GM12878 (cell line): ENCODE measurements around the gene CDX1. TPM values are rescaled to one million over a fixed set of nuclear protein-coding genes. Genes with fewer than 3 reads are reported as not detected.

Experiments used
- ATAC-seq: fragments of 200-7000 bp; cut with Tn5 transposase; 3 replicates; pipeline ENCODE4 v1.9.1; 2020; ENCODE audit warnings: mild to moderate bottlenecking, moderate library complexity
- BruUV-seq: library from RNA; stranded (reverse); fragments of 400-500 nt; replicated peaks from 2 replicates; lab custom pipeline; 2021; lab: Mats Ljungman, UMichigan
- CTCF ChIA-PET: fragments of 300-600 bp; sonication (Branson Sonifier 250); formaldehyde crosslinking; extraction: SDS; loops from one replicate; lab custom pipeline; 2021; ENCODE audit warnings: inconsistent platforms; lab: Yijun Ruan, JAX
- POLR2A ChIA-PET: fragments of 350-600 bp; formaldehyde crosslinking; extraction: SDS; loops from one replicate; lab custom pipeline; 2021; ENCODE audit warnings: inconsistent platforms; lab: Charles Lee
- RAD21 ChIA-PET: fragments of 300-600 bp; sonication (Branson Sonifier 250); formaldehyde crosslinking; loops from one replicate; lab custom pipeline; 2023; ENCODE audit warnings: antibody characterized with exemption; ENCODE audit not compliant: unreplicated experiment; lab: Charles Lee
- SMC1A ChIA-PET: fragments of 300-600 bp; sonication (Branson Sonifier 250); formaldehyde crosslinking; loops from one replicate; lab custom pipeline; 2023; ENCODE audit not compliant: unreplicated experiment, uncharacterized antibody; lab: Charles Lee
- DNase-seq: peaks from one replicate; pipeline ENCODE4 v3.0.0-alpha.2; 2011; ENCODE audit warnings: low read depth, low spot score
- FAIRE-seq: peaks from 3 replicates; lab custom pipeline; 2011; peaks lifted over from hg19 to GRCh38; lab: Jason Lieb, UNC
- H2AFZ ChIP-seq: 2 replicates; pipeline ENCODE4 v1.6.0; 2011; ENCODE audit warnings: low read depth, low read length, control low read depth; ENCODE audit not compliant: control insufficient read depth
- H3K27ac ChIP-seq: 2 replicates; pipeline ENCODE4 v1.5.1; 2011; ENCODE audit warnings: control low read depth; ENCODE audit not compliant: control insufficient read depth, insufficient read depth
- H3K27me3 ChIP-seq, 2 experiments: replicated peaks in 1 of 2; 2 replicates each; pipeline versions ENCODE4 v1.6.0 to v1.6.1; 2011; ENCODE audit warnings: low read length in 1 of 2; ENCODE audit not compliant: control insufficient read depth in 2 of 2, insufficient read depth in 2 of 2
- H3K36me3 ChIP-seq, 2 experiments: 2 replicates each; pipeline ENCODE4 v1.5.1; 2011; ENCODE audit warnings: low read length in 1 of 2; ENCODE audit not compliant: control insufficient read depth in 2 of 2, insufficient read depth in 2 of 2
- H3K4me1 ChIP-seq: 2 replicates; pipeline ENCODE4 v1.6.1; 2011; ENCODE audit warnings: mild to moderate bottlenecking, low read length, moderate library complexity, mixed read lengths; ENCODE audit not compliant: control insufficient read depth, insufficient read depth
- H3K4me2 ChIP-seq: 2 replicates; pipeline ENCODE4 v1.6.0; 2011; ENCODE audit warnings: control low read depth; ENCODE audit not compliant: control insufficient read depth, insufficient read depth
- H3K4me3 ChIP-seq: fragments of 200-600 bp; sonication (generic); 2 replicates; pipeline ENCODE4 v1.5.1; 2016
- H3K79me2 ChIP-seq: 2 replicates; pipeline ENCODE4 v1.6.0; 2011; ENCODE audit warnings: low read length; ENCODE audit not compliant: control insufficient read depth, insufficient read depth
- H3K9ac ChIP-seq: 2 replicates; pipeline ENCODE4 v1.8.0; 2011; ENCODE audit warnings: low read length, control low read depth, mixed read lengths; ENCODE audit not compliant: control insufficient read depth, insufficient read depth
- H3K9me3 ChIP-seq: replicated peaks from 3 replicates; pipeline ENCODE4 v1.5.1; 2011; ENCODE audit warnings: mild to moderate bottlenecking, low read length; ENCODE audit not compliant: control insufficient read depth, insufficient read depth
- H4K20me1 ChIP-seq: 2 replicates; pipeline ENCODE4 v1.6.0; 2011; ENCODE audit not compliant: control insufficient read depth, insufficient read depth
- CHD4 ChIP-seq: fragments of 200-600 bp; sonication (generic); IDR thresholded peaks from 2 replicates; pipeline ENCODE4 v1.6.1; 2016; ENCODE audit warnings: mild to moderate bottlenecking
- E2F8 ChIP-seq: fragments of 450-650 bp; IDR thresholded peaks from 2 replicates; pipeline ENCODE4 v1.6.1; 2018; ENCODE audit warnings: mild to moderate bottlenecking, low read depth, moderate library complexity; ENCODE audit not compliant: partially characterized antibody
- EGR1 ChIP-seq, 2 experiments: IDR thresholded peaks; 1 replicate in 1 of 2; 2 replicates in 1 of 2; pipeline ENCODE4 v1.6.1; 2011 to 2012; ENCODE audit warnings: low read depth in 2 of 2, low read length in 2 of 2, borderline replicate concordance in 1 of 2, mild to moderate bottlenecking in 1 of 2, moderate library complexity in 1 of 2
- MLLT1 ChIP-seq: fragments of 450-650 bp; IDR thresholded peaks from 2 replicates; pipeline ENCODE4 v1.6.1; 2016; ENCODE audit warnings: mild to moderate bottlenecking
- POU2F2 ChIP-seq: IDR thresholded peaks from 3 replicates; pipeline ENCODE4 v1.6.1; 2011; ENCODE audit warnings: low read depth, mild to moderate bottlenecking, low read length, borderline replicate concordance
- RAD21 ChIP-seq: IDR thresholded peaks from 2 replicates; pipeline ENCODE4 v1.6.1; 2011; ENCODE audit warnings: mild to moderate bottlenecking, low read depth, low read length, moderate library complexity; ENCODE audit not compliant: insufficient read depth
- REST ChIP-seq: IDR thresholded peaks from 2 replicates; pipeline ENCODE4 v1.6.1; 2012; ENCODE audit warnings: mild to moderate bottlenecking, low read depth, low read length
- RUNX3 ChIP-seq: IDR thresholded peaks from 2 replicates; pipeline ENCODE4 v1.6.1; 2012; ENCODE audit warnings: low read length, inconsistent platforms
- STAT3 ChIP-seq: IDR thresholded peaks from 2 replicates; pipeline ENCODE4 v1.6.1; 2011; ENCODE audit warnings: low read depth, low read length, improper control_type of control experiment
- WGBS: methylation state at CpG from one replicate; pipeline ENCODE4 v1.1.6; 2016; ENCODE audit warnings: low lambda C conversion rate; ENCODE audit not compliant: insufficient replicate concordance, insufficient coverage; ENCODE audit errors: missing lambda C conversion rate; 5-methylcytosine and 5-hydroxymethylcytosine counted together
- in situ Hi-C: fragments of 300-500 bp; cut with MboI; formaldehyde crosslinking; loops from 9 replicates; pipeline ENCODE4 v1.14.3; 2018; ENCODE audit warnings: mixed read lengths
- intact Hi-C: fragments of 100-400 bp; cut with micrococcal nuclease; formaldehyde crosslinking; loops from one replicate; pipeline ENCODE4 v1.14.2; 2022; ENCODE audit not compliant: unreplicated experiment
- polyA plus RNA-seq, 11 experiments: library from polyadenylated mRNA; depleted of rRNA in 4 of 11; unstranded in 6 of 11; stranded (reverse) in 5 of 11; fragments of >200 nt; fragmentation: Nextera tagmentation in 4 of 11; fragmentation: Illumina TruSeq in 1 of 11; extraction: Ambion mirVana in 4 of 11; extraction: Trizol in 1 of 11; gene quantifications; 1 replicate in 1 of 11; 2 replicates in 10 of 11; pipeline versions ENCODE4 v1.2.1 to v1.2.3, GENCODE V29; 2011 to 2016; ENCODE audit warnings: inconsistent platforms in 2 of 11, missing spikeins in 2 of 11, low read depth in 1 of 11
- total RNA-seq, 4 experiments: library from RNA; depleted of rRNA in 3 of 4; stranded (reverse); fragments of >200 nt in 3 of 4; fragmentation: Illumina TruSeq in 1 of 4; extraction: Trizol in 1 of 4; gene quantifications; 2 replicates each; pipeline versions ENCODE4 v1.2.1 to v1.2.3, GENCODE V29; 2013 to 2021

CDX1 gene
- total and polyA plus RNA-seq, 10 of the 15 experiments (the other 5 are each of a cell fraction or from before 2014, with no cell fraction given) = not detected

- Histone ChIP-seq H3K27ac (no peak overlapping the region), H3K79me2 (no peaks in the 10 kb centered on the region), H3K36me3 (no peaks in the 10 kb centered on the region), H3K4me2 (no peak overlapping the region), H3K9me3 (no peaks in the 10 kb centered on the region), H3K27me3 (no peaks in the 10 kb centered on the region; a peak in 2 of 4 replicates), H3K9ac (no peak overlapping the region), H2AFZ (no peak overlapping the region), H3K4me1 (no peaks in the 10 kb centered on the region), H4K20me1 (no peaks in the 10 kb centered on the region), H3K4me3 (no peak overlapping the region)
- POLR2A ChIA-PET = no interaction called here
- in situ Hi-C loops = no loop called here
- ATAC-seq (no peak), DNase-seq (no peak), FAIRE-seq (no peak)
- SMC1A ChIA-PET = interaction anchor here (0.6 to 0.9 kb wide), 2 partner anchors 241 to 357 kb away, joined by 3 read pairs; partner anchors contain the start of gene CD74
- intact Hi-C loops = no loop called here
- CTCF ChIA-PET = interaction anchor here (0.8 to 9.3 kb wide), 5 partner anchors 10 to 46 kb away, joined by 3 to 68 read pairs (median 4); no protein-coding TSS in a partner anchor
- WGBS = 0% methylated on average over 1 of the region's 1 CpG
- no TSS peak for BruUV-seq
- RAD21 ChIA-PET = no interaction called here
- TF ChIP-seq RAD21 (no peak), EGR1 (IDR thresholded peaks at IDR 0.05; ENCODE audit: borderline replicate concordance in 1 of 2, low read depth in 2 of 2, low read length in 2 of 2) (no peak), POU2F2 (no peak), RUNX3 (no peak), MLLT1 (no peak), E2F8 (no peak), REST (no peak), STAT3 (no peak), CHD4 (no peak)
Measured at GRCh38 chr5:150172145-150172544, 5.6 kb downstream of the CDX1 start.
